Measurements from ENCODE around the gene ABCB8.

GRCh38 chr7:151019130-151019447 is 9.2 kb upstream of the ABCB8 start:
- no peak for TF ChIP-seq CTCF (conservative IDR thresholded peaks at IDR 0.05; ENCODE audit: low read length)
- no peak for TF ChIP-seq EZH2phosphoT487 (IDR thresholded peaks at IDR 0.05; ENCODE audit: borderline replicate concordance)
